Lung (tissue), 12 donors: ENCODE measurements around the gene TOMM40L. TPM values are rescaled to one million over a fixed set of nuclear protein-coding genes. Genes with fewer than 3 reads are reported as not detected.

Experiments used
- ATAC-seq: fragments of 200-7000 bp; cut with Tn5 transposase; one replicate; pipeline ENCODE4 v1.9.1; 2020; ENCODE audit warnings: moderate number of reproducible peaks; ENCODE audit not compliant: insufficient read depth, low FRiP score
- DNase-seq, 3 donors: peaks; one replicate each; pipeline ENCODE4 v3.0.0-alpha.2; 2013 to 2017
- H3K27ac ChIP-seq, 2 donors: one replicate each; pipeline ENCODE4 v1.5.1; 2013; ENCODE audit warnings: mild to moderate bottlenecking in 2 of 2, moderate library complexity in 2 of 2, control low read depth in 1 of 2, inconsistent platforms in 1 of 2, low read depth in 1 of 2, low read length in 1 of 2
- H3K27me3 ChIP-seq, 3 donors: one replicate each; pipeline ENCODE4 v1.5.1; 2013; ENCODE audit warnings: low read length in 2 of 3; ENCODE audit not compliant: control insufficient read depth in 3 of 3, insufficient read depth in 3 of 3
- H3K36me3 ChIP-seq, 4 donors: one replicate each; pipeline ENCODE4 v1.5.1; 2013; ENCODE audit warnings: low read length in 4 of 4, mild to moderate bottlenecking in 1 of 4, moderate library complexity in 1 of 4; ENCODE audit not compliant: control insufficient read depth in 4 of 4, insufficient read depth in 4 of 4
- H3K4me1 ChIP-seq, 5 donors: one replicate each; pipeline ENCODE4 v1.5.1; 2013; ENCODE audit warnings: low read length in 5 of 5, mild to moderate bottlenecking in 2 of 5, moderate library complexity in 1 of 5; ENCODE audit not compliant: control insufficient read depth in 5 of 5, insufficient read depth in 5 of 5
- H3K4me3 ChIP-seq: one replicate; pipeline ENCODE4 v1.5.1; 2013; ENCODE audit warnings: mild to moderate bottlenecking, control low read depth, moderate library complexity
- H3K9ac ChIP-seq, 2 donors: one replicate each; pipeline ENCODE4 v1.5.1; 2013; ENCODE audit warnings: low read length in 2 of 2, control low read depth in 1 of 2; ENCODE audit not compliant: insufficient read depth in 1 of 2
- H3K9me3 ChIP-seq, 4 donors: one replicate each; pipeline ENCODE4 v1.5.1; 2013; ENCODE audit warnings: low read length in 3 of 4, mild to moderate bottlenecking in 1 of 4, moderate library complexity in 1 of 4; ENCODE audit not compliant: control insufficient read depth in 4 of 4, insufficient read depth in 3 of 4
- WGBS, 2 donors: extraction: QIAGEN DNeasy Blood & Tissue Kit; methylation state at CpG; one replicate each; pipeline ENCODE4 v1.1.7; 2013; 5-methylcytosine and 5-hydroxymethylcytosine counted together
- polyA plus RNA-seq, 2 donors: library from polyadenylated mRNA; stranded (reverse); fragments of 200-250 nt; gene quantifications; one replicate each; pipeline ENCODE4 v1.2.1, GENCODE V29; 2013
- total RNA-seq, 2 donors: library from RNA; depleted of rRNA in 1 of 2; stranded (reverse); fragments of >200 nt in 1 of 2; gene quantifications; one replicate each; pipeline ENCODE4 v1.2.1, GENCODE V29; 2014 to 2021
- TF ChIP-seq, protein P1 (sequence below): IDR thresholded peaks from 2 replicates; pipeline ENCODE4 v1.5.1; 2012; ENCODE audit warnings: mild to moderate bottlenecking; ENCODE audit errors: control extremely low read depth, extremely low read depth
- donor health status: control.
- donor health status: control.
- donor health status: Bipolar disorder and iron deficiency.
- donor health status: healthy.
- donor health status: DM: yes; HTN: yes; CAD: no.

TOMM40L gene
- total and polyA plus RNA-seq, 4 donors, result 4.9 to 13.0 (median 9.0) TPM

GRCh38 chr1:161266202-161266601 is 40.3 kb downstream of the TOMM40L start:
- DNase-seq (no peak), ATAC-seq (no peak)
- Histone ChIP-seq H3K36me3 (no peaks in the 10 kb centered on the region), H3K27me3 (peaks cover 0 to 4% (median 0%) of the 10 kb centered on the region in 3 donors), H3K4me1 (peaks cover 0 to 3% (median 0%) of the 10 kb centered on the region in 5 donors), H3K27ac (no peak overlapping the region), H3K9ac (no peak overlapping the region), H3K9me3 (no peaks in the 10 kb centered on the region), H3K4me3 (no peak overlapping the region)
- TF ChIP-seq, protein P1, sequence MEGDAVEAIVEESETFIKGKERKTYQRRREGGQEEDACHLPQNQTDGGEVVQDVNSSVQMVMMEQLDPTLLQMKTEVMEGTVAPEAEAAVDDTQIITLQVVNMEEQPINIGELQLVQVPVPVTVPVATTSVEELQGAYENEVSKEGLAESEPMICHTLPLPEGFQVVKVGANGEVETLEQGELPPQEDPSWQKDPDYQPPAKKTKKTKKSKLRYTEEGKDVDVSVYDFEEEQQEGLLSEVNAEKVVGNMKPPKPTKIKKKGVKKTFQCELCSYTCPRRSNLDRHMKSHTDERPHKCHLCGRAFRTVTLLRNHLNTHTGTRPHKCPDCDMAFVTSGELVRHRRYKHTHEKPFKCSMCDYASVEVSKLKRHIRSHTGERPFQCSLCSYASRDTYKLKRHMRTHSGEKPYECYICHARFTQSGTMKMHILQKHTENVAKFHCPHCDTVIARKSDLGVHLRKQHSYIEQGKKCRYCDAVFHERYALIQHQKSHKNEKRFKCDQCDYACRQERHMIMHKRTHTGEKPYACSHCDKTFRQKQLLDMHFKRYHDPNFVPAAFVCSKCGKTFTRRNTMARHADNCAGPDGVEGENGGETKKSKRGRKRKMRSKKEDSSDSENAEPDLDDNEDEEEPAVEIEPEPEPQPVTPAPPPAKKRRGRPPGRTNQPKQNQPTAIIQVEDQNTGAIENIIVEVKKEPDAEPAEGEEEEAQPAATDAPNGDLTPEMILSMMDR, result no peak
- WGBS, 2 donors, result 58 to 80% methylated on average over 3 of the region's 3 CpGs

- WGBS, 2 donors, result 74 to 78% methylated on average over 2 of the region's 2 CpGs
- DNase-seq, result peak in 1 of 3 donors; percentile 20
- TF ChIP-seq, protein P1, result no peak
- H3K9me3 ChIP-seq, result no peaks in the 10 kb centered on the region
- H3K27me3 ChIP-seq, result peaks cover 0 to 2% (median 0%) of the 10 kb centered on the region in 3 donors
- H3K36me3 ChIP-seq, result no peaks in the 10 kb centered on the region
- no peak overlapping the region for H3K9ac ChIP-seq
- ATAC-seq, result no peak
- H3K4me3 ChIP-seq, result no peak overlapping the region
- H3K27ac ChIP-seq, result no peak overlapping the region
- peaks cover 0 to 3% (median 0%) of the 10 kb centered on the region in 5 donors for H3K4me1 ChIP-seq
Measured at GRCh38 chr1:161266836-161267235, 41.0 kb downstream of the TOMM40L start.

- ATAC-seq (no peak), DNase-seq (no peak)
- WGBS, 2 donors, result 23 to 56% methylated on average over 3 of the region's 3 CpGs
- no peak overlapping the region for H3K4me3 ChIP-seq
- TF ChIP-seq, protein P1, result no peak
- no peaks in the 10 kb centered on the region for H3K27me3 ChIP-seq
- no peak overlapping the region for H3K9ac ChIP-seq
- no peaks in the 10 kb centered on the region for H3K36me3 ChIP-seq
- no peak overlapping the region for H3K27ac ChIP-seq
- no peaks in the 10 kb centered on the region for H3K9me3 ChIP-seq
- peaks cover 0 to 3% (median 0%) of the 10 kb centered on the region in 5 donors for H3K4me1 ChIP-seq
Measured at GRCh38 chr1:161267321-161267720, 41.5 kb downstream of the TOMM40L start.

DNA sequence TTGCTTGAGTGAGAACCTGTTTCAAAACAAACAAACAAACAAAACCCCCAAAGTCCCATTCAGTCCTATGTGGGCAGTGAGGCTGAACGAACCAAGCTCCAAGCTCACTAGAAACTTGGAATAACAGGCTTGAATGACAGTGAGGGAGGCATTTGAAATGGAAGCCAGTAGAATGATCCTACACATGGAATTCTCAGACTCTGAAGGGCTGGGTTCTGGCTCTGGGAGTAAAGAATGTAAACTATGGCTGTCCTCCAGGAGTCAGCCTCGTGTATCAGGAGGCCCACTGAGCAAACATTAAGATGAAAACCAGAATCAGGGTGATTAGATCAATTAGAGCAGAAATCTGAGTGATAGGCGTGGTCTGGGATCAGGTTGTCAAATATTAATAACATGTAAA is 47.5 kb downstream of the TOMM40L start:
- Histone ChIP-seq H3K9ac (no peak overlapping the region), H3K27me3 (no peaks in the 10 kb centered on the region), H3K9me3 (no peaks in the 10 kb centered on the region), H3K36me3 (no peaks in the 10 kb centered on the region), H3K27ac (no peak overlapping the region), H3K4me3 (no peak overlapping the region), H3K4me1 (no peaks in the 10 kb centered on the region)
- DNase-seq, result no peak
- WGBS, 2 donors, result 62 to 83% methylated on average over 3 of the region's 3 CpGs
- no peak for ATAC-seq
- TF ChIP-seq, protein P1, result no peak
